H1 (cell line): ENCODE measurements around the gene NET1. TPM values are rescaled to one million over a fixed set of nuclear protein-coding genes. Genes with fewer than 3 reads are reported as not detected.

Experiments used
- GABPA ChIP-seq: IDR thresholded peaks from 2 replicates; pipeline ENCODE4 v1.6.1; 2011; ENCODE audit warnings: mild to moderate bottlenecking, low read length, moderate library complexity, borderline replicate concordance; ENCODE audit not compliant: insufficient read depth
- KDM4A ChIP-seq: IDR thresholded peaks from one replicate; pipeline ENCODE4 v1.7.1; 2012; ENCODE audit warnings: low read depth, mild to moderate bottlenecking, moderate library complexity, low read length, inconsistent platforms; ENCODE audit not compliant: severe bottlenecking
- POLR2AphosphoS5 ChIP-seq: IDR thresholded peaks from 2 replicates; pipeline ENCODE4 v1.6.1; 2011; ENCODE audit warnings: low read depth, low read length
- RNF2 ChIP-seq: fragments of 200-900, 300-1000 bp; sonication (generic); IDR thresholded peaks from 2 replicates; pipeline ENCODE4 v1.7.1; 2016; ENCODE audit warnings: borderline replicate concordance, low read depth, mild to moderate bottlenecking, antibody characterized with exemption, low read length; ENCODE audit not compliant: poor library complexity, severe bottlenecking; ENCODE audit errors: missing control alignments
- SAP30 ChIP-seq: fragments of 300-600 bp; sonication (generic); IDR thresholded peaks from 2 replicates; pipeline ENCODE4 v1.7.1; 2012; ENCODE audit warnings: low read length, moderate library complexity, mild to moderate bottlenecking, inconsistent platforms; ENCODE audit not compliant: insufficient read depth, insufficient replicate concordance
- TCF12 ChIP-seq: IDR thresholded peaks from 2 replicates; pipeline ENCODE4 v1.6.1; 2011; ENCODE audit warnings: low read depth, mild to moderate bottlenecking, low read length
- YY1 ChIP-seq: IDR thresholded peaks from 2 replicates; pipeline ENCODE4 v1.6.1; 2011; ENCODE audit warnings: low read depth, mild to moderate bottlenecking, low read length
- polyA plus RNA-seq, 7 experiments: library from polyadenylated mRNA; depleted of rRNA in 3 of 7; stranded (reverse) in 5 of 7; unstranded in 2 of 7; fragments of >200 nt in 5 of 7; fragments of 200-250 nt in 2 of 7; gene quantifications; 1 replicate in 5 of 7; 2 replicates in 1 of 7; 4 replicates in 1 of 7; pipeline versions ENCODE4 v1.2.1 to v1.2.3, GENCODE V29; 2011 to 2013; ENCODE audit warnings: missing spikeins in 2 of 7, mixed read lengths in 2 of 7
- total RNA-seq: library from RNA; stranded (reverse); fragmentation: NEBNext Ultra II Directional; extraction: Animal tissue kit (Norgen Biotek cat#: 25700); gene quantifications from 2 replicates; pipeline ENCODE4 v1.2.1, GENCODE V29; 2021
- TF ChIP-seq, protein P1 (sequence below): fragments of 300-600 bp; sonication (generic); IDR thresholded peaks from 2 replicates; pipeline ENCODE4 v1.7.1; 2012; ENCODE audit warnings: low read length, moderate library complexity, mild to moderate bottlenecking, inconsistent platforms; ENCODE audit not compliant: insufficient replicate concordance

Gene NET1
- total and polyA plus RNA-seq, 2 of the 8 experiments (the other 6 are each of a cell fraction or from before 2014, with no cell fraction given) = 21.5 to 117 TPM

DNA sequence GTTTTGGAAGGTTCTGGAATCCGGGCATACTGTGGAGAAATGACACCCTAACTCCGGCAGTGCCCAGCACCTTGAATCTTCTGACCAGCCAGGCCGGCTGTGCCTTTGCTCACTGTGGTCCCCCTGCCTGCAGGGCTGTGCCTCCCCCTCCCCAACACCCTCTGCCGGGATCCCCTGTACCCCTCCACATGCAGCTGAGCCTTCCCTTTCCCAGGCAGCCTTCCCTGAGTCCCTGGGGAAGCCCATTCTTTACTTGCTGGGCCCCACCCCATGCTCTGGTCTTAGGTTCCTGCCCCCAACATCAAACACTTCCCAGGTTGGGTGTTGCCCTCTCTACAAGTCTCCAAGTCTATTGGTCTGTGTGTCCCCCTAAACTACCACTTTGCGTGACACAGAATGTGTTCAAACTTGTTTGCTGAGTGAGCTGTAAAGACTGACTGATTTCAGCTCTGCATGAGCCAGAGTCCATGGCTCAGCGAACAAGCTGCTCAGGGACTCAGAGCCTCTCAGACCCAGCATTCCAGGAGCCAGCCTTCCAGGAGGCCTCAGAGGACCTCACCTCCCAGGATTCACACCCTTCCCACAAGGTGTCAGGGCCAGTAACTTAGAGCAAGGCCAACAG lies 55.4 kb downstream of the NET1 start (continued):
- TF ChIP-seq, protein P1, sequence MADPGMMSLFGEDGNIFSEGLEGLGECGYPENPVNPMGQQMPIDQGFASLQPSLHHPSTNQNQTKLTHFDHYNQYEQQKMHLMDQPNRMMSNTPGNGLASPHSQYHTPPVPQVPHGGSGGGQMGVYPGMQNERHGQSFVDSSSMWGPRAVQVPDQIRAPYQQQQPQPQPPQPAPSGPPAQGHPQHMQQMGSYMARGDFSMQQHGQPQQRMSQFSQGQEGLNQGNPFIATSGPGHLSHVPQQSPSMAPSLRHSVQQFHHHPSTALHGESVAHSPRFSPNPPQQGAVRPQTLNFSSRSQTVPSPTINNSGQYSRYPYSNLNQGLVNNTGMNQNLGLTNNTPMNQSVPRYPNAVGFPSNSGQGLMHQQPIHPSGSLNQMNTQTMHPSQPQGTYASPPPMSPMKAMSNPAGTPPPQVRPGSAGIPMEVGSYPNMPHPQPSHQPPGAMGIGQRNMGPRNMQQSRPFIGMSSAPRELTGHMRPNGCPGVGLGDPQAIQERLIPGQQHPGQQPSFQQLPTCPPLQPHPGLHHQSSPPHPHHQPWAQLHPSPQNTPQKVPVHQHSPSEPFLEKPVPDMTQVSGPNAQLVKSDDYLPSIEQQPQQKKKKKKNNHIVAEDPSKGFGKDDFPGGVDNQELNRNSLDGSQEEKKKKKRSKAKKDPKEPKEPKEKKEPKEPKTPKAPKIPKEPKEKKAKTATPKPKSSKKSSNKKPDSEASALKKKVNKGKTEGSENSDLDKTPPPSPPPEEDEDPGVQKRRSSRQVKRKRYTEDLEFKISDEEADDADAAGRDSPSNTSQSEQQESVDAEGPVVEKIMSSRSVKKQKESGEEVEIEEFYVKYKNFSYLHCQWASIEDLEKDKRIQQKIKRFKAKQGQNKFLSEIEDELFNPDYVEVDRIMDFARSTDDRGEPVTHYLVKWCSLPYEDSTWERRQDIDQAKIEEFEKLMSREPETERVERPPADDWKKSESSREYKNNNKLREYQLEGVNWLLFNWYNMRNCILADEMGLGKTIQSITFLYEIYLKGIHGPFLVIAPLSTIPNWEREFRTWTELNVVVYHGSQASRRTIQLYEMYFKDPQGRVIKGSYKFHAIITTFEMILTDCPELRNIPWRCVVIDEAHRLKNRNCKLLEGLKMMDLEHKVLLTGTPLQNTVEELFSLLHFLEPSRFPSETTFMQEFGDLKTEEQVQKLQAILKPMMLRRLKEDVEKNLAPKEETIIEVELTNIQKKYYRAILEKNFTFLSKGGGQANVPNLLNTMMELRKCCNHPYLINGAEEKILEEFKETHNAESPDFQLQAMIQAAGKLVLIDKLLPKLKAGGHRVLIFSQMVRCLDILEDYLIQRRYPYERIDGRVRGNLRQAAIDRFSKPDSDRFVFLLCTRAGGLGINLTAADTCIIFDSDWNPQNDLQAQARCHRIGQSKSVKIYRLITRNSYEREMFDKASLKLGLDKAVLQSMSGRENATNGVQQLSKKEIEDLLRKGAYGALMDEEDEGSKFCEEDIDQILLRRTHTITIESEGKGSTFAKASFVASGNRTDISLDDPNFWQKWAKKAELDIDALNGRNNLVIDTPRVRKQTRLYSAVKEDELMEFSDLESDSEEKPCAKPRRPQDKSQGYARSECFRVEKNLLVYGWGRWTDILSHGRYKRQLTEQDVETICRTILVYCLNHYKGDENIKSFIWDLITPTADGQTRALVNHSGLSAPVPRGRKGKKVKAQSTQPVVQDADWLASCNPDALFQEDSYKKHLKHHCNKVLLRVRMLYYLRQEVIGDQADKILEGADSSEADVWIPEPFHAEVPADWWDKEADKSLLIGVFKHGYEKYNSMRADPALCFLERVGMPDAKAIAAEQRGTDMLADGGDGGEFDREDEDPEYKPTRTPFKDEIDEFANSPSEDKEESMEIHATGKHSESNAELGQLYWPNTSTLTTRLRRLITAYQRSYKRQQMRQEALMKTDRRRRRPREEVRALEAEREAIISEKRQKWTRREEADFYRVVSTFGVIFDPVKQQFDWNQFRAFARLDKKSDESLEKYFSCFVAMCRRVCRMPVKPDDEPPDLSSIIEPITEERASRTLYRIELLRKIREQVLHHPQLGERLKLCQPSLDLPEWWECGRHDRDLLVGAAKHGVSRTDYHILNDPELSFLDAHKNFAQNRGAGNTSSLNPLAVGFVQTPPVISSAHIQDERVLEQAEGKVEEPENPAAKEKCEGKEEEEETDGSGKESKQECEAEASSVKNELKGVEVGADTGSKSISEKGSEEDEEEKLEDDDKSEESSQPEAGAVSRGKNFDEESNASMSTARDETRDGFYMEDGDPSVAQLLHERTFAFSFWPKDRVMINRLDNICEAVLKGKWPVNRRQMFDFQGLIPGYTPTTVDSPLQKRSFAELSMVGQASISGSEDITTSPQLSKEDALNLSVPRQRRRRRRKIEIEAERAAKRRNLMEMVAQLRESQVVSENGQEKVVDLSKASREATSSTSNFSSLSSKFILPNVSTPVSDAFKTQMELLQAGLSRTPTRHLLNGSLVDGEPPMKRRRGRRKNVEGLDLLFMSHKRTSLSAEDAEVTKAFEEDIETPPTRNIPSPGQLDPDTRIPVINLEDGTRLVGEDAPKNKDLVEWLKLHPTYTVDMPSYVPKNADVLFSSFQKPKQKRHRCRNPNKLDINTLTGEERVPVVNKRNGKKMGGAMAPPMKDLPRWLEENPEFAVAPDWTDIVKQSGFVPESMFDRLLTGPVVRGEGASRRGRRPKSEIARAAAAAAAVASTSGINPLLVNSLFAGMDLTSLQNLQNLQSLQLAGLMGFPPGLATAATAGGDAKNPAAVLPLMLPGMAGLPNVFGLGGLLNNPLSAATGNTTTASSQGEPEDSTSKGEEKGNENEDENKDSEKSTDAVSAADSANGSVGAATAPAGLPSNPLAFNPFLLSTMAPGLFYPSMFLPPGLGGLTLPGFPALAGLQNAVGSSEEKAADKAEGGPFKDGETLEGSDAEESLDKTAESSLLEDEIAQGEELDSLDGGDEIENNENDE = no peak
- no peak for TF ChIP-seq YY1
- no peak for TF ChIP-seq KDM4A
- TF ChIP-seq POLR2AphosphoS5 = no peak
- TF ChIP-seq RNF2 = no peak
- no peak for TF ChIP-seq SAP30
- TF ChIP-seq TCF12 = no peak
- TF ChIP-seq GABPA = no peak
- TF ChIP-seq, all 59 proteins: peak for 0
